ENCODE data around the gene SLC30A2.

The SLC30A2 gene

GRCh38 chr1:26020941-26021646 is 24.8 kb downstream of the SLC30A2 start:
- DNase-seq, result no peak

- no peak for DNase-seq
Measured at GRCh38 chr1:26020330-26020768, 25.6 kb downstream of the SLC30A2 start.

- no peak for DNase-seq
Measured at GRCh38 chr1:26019641-26020315, 26.1 kb downstream of the SLC30A2 start.

GRCh38 chr1:26017606-26018005 is 28.3 kb downstream of the SLC30A2 start:
- no peak for DNase-seq

GRCh38 chr1:26016953-26017545 is 28.9 kb downstream of the SLC30A2 start:
- DNase-seq, result peak in 1 of 6 experiments; percentile 26

GRCh38 chr1:26016258-26016952 is 29.5 kb downstream of the SLC30A2 start:
- no peak for DNase-seq

- DNase-seq, result no peak
Measured at GRCh38 chr1:26015358-26015757, 30.6 kb downstream of the SLC30A2 start.

- no peak for DNase-seq
Measured at GRCh38 chr1:26014179-26014578, 31.7 kb downstream of the SLC30A2 start.

- no peak for DNase-seq
Measured at GRCh38 chr1:26012864-26013263, 33.1 kb downstream of the SLC30A2 start.

- DNase-seq, result no peak
Measured at GRCh38 chr1:26010825-26011224, 35.1 kb downstream of the SLC30A2 start.

GRCh38 chr1:26009796-26010447 is 36.0 kb downstream of the SLC30A2 start:
- no peak for DNase-seq

GRCh38 chr1:26006710-26007109 is 39.2 kb downstream of the SLC30A2 start:
- no peak for DNase-seq

GRCh38 chr1:26005434-26006105 is 40.3 kb downstream of the SLC30A2 start:
- no peak for DNase-seq

- DNase-seq, result no peak
Measured at GRCh38 chr1:26003756-26004155, 42.2 kb downstream of the SLC30A2 start.

- DNase-seq, result no peak
Measured at GRCh38 chr1:26003262-26003661, 42.7 kb downstream of the SLC30A2 start.

GRCh38 chr1:25999041-25999800 is 46.7 kb downstream of the SLC30A2 start:
- no peak for DNase-seq

GRCh38 chr1:25997828-25998761 is 47.8 kb downstream of the SLC30A2 start, which contains the start of gene PAFAH2:
PAFAH2 (minus strand) TSS chr1:25998063; CDS start chr1:25990816, 7,247 bp downstream.
- DNase-seq, result peak; percentile 89 to 98 (median 97)

- DNase-seq, result peak in 2 of 6 experiments; percentile 25 to 52
Measured at GRCh38 chr1:25996966-25997827, 48.7 kb downstream of the SLC30A2 start.
